Activated CD4-positive, alpha-beta T cell treated with anti-CD3 and anti-CD28 coated beads, Interleukin-2, amount 50 U/mL, for 4 hours (primary cell): Measurements from ENCODE around the gene SNRK.

Experiments used
- DNase-seq, 2 experiments: peaks; one replicate each; pipeline ENCODE4 v3.0.0-alpha.2; 2020

SNRK gene

DNA sequence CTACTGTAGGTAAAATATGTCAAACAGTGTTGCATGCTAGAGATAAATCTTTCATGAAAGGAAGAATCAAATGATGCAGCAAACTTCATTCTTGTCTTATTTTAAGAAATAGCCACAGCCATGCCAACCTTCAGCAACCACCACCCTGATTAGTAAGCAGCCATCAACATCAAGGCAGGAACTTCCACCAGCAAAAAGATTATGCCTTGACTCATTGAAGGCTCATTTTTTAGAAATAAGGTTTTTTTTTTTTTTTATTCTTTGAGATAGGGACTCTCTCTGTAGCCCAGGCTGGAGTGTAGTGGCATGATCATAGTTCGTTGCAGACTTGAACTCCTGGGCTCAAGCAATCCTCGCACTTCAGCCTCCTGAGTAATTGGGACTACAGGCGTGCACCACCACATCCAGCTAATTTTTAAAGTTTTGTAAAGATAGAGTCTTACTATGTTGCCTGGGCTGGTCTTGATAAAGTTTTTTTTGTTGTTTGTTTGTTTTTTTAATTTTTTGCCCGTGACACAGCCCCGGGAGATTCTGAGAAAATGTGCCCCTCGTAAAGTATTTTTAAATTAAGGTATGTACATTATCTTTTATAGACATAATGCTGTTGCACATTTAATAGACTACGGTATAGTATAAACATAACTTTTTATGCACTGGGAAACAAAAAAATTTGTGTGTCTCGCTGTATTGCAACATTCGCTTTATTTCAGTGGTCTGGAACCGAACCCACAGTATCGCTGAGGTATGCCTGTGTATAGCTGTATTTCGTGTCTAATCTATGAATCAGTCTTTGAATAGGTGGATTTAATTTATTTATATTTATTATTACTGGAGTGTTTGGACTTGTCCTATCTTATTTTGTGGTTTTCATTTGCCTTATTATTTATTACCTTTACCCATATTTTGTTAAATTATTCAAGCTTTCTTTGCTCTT, 23.3 kb downstream of the SNRK start:
- no peak for DNase-seq

GRCh38 chr3:43316783-43317460, 30.6 kb downstream of the SNRK start:
- DNase-seq = no peak

- DNase-seq = no peak
Observed at GRCh38 chr3:43317461-43318316, 31.3 kb downstream of the SNRK start.

DNA sequence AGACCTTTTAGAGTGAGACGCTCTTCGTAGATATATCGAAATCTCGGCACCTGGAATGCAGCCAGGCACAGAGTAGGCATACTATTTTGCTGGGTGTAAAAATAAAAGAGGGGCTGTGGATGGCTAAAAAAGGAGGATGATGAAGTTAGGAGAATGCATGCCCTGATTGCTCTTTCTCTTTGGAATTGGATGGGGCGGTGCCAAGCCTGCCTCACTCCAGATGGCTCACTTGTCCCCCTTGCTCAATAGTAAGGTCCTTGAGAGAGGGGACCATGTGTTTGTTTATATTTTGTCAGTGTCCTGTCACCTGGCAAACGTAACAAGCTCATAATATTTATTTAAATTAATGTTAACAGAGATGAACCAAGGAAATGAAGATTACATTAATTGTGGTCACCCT, 33.0 kb downstream of the SNRK start:
- no peak for DNase-seq

DNA sequence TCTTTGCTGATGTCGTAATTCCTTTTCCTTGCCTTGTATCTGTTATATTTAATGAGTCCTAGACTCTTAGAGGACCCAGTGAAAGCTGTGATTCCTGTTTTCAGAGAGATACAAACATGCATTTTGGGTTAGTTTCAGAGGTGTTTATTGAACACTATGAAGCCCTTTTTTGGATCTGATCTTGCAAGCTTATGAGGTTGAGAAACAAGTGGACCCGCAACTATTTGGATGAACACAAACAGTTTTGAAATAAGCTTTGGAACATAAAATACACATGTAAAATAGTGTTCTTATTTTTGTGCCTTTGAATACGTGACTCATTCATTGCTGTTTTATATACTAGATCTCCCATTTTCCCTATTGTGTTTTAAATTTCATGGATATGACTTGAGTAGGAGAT, 33.5 kb downstream of the SNRK start:
- DNase-seq = no peak

DNA sequence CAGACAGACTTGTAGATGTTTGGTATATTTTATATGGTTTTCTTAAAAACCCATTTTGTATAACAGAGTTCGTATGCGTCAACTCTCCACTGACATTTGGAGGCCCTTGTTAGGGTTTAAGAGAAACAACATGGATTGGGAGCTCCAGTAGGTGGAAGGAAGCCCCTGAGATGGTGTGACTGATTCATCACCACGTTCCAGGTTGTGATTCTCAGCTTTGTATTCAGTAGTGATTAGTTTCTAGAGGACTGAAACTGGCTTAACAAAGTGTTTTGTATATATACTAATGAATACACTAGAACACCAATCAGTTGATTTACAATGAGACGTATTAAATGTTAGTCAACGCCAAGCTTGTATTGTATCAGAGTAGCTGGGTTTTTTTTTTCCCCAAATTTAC, 33.9 kb downstream of the SNRK start:
- no peak for DNase-seq

DNA sequence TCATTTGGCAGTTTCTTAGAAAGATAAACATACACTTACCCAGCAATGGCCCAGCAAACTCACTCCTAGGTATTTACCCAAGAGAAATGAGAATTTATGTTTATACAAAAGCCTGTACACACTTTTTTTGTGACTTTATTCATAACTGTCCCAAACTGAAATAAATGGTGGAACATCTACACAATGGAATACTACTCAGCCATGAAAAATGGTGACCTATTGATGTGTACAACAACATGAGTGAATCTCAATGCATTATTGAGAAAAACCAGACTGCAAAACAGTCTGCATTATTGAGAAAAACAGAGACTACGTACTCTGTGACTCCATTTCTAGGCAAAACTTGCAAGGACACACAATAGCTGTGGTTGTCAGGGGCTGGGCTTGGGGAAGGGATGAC, 37.2 kb downstream of the SNRK start:
- DNase-seq = no peak

GRCh38 chr3:43326891-43327581, 40.7 kb downstream of the SNRK start:
- no peak for DNase-seq

GRCh38 chr3:43327582-43327979, 41.2 kb downstream of the SNRK start:
- no peak for DNase-seq

DNA sequence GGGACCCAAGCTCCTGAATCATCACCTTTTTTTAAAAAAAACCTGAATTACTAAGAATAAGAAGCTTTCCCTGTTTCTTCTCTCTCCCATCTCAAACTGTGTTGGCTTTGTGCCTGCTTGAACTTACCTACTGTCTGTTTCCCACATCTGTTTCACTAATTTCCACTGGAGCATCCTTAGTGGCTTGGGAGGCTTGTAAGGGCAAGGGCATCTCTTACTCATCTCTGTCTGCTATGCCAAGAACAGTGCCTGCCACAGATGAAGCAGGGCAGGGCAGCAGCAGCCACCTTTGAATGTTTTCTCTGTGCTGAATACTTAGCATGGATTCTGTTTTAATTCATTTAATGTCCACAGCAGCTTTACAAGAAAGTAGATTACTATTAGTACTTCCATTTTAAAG, 42.3 kb downstream of the SNRK start:
- DNase-seq = no peak

DNA sequence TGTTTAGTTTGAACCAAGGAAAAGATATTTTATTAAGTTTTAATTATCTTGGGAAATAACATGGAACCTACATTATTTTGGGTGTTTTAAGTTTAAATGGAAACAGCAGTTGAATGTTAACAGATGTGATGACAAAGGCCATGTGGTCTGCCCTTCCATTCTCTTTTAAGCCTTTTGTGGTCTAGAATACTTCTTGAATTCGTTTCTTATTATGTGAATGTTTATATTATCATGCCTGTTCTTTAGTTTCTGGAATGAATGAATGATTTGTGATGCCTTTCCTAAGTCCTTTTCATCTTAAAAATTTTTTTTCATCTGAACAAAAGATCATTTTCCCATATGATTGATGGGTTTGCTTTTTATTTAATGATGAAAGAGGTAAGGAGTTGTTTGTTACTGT, 44.6 kb downstream of the SNRK start:
- no peak for DNase-seq

- no peak for DNase-seq
Observed at GRCh38 chr3:43331381-43331780, 45.0 kb downstream of the SNRK start.

GRCh38 chr3:43334976-43335375, 48.6 kb downstream of the SNRK start:
- DNase-seq = no peak

GRCh38 chr3:43335799-43336198, 49.5 kb downstream of the SNRK start:
- no peak for DNase-seq

- no peak for DNase-seq
Observed at GRCh38 chr3:43338295-43338694, 52.0 kb downstream of the SNRK start.

GRCh38 chr3:43340403-43340802, 54.1 kb downstream of the SNRK start:
- no peak for DNase-seq

DNA sequence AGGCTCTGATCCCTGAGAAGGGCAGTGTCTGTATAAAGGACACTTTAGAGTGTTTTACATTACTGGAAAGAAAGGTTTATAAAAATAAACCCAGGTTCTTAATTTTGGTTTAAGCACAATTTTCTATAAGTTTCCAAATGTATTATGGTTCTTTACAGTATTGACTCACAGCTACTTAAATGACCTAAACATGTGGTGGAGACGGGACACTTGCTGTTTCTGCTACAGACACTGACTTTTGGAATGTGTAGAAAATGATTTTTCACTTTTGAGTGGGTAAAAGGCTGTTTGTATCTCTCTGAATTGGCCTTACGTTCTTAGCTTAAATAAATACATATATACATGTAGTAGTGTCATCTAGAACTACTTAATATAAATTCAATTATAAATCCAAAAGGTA, 55.4 kb downstream of the SNRK start:
- no peak for DNase-seq

GRCh38 chr3:43343185-43343584, 56.8 kb downstream of the SNRK start:
- DNase-seq = no peak

- DNase-seq = no peak
Observed at GRCh38 chr3:43343815-43344214, 57.5 kb downstream of the SNRK start.

GRCh38 chr3:43344520-43344919, 58.2 kb downstream of the SNRK start:
- no peak for DNase-seq

- no peak for DNase-seq
Observed at GRCh38 chr3:43345246-43345645, 58.9 kb downstream of the SNRK start.

DNA sequence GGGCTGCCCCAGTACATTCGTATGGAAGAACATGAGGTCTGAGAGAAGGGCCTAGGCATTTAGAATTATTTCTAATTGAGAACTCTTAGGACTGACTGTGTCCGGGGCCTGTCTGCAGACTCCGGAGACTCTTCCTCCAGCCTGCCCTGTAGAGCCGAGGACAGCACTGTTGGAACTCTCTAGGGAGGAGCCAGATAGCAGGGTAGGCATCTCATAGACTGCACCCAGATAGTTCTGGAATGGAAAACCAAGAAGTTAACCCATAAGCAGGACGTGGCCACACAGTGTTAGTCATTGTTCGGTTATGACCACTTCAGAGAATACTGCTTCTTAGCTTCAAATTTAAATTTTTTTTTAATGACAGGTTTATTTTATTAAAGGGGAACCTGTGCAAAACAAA, 59.5 kb downstream of the SNRK start:
- DNase-seq = no peak
